GM21576 (cell line): ENCODE measurements around the gene PRR9.
"Not testable (repeated sequence)": the region's sequence is repeated elsewhere in the genome, so short reads cannot be mapped to it uniquely, and the experiment has no call there.

Experiments used
- ATAC-seq: cut with Tn5 transposase; IDR thresholded peaks from one replicate; pipeline ENCODE4 v1.9.1; 2021; ENCODE audit warnings: mild to moderate bottlenecking, moderate library complexity; ENCODE audit not compliant: unreplicated experiment

Gene PRR9

DNA sequence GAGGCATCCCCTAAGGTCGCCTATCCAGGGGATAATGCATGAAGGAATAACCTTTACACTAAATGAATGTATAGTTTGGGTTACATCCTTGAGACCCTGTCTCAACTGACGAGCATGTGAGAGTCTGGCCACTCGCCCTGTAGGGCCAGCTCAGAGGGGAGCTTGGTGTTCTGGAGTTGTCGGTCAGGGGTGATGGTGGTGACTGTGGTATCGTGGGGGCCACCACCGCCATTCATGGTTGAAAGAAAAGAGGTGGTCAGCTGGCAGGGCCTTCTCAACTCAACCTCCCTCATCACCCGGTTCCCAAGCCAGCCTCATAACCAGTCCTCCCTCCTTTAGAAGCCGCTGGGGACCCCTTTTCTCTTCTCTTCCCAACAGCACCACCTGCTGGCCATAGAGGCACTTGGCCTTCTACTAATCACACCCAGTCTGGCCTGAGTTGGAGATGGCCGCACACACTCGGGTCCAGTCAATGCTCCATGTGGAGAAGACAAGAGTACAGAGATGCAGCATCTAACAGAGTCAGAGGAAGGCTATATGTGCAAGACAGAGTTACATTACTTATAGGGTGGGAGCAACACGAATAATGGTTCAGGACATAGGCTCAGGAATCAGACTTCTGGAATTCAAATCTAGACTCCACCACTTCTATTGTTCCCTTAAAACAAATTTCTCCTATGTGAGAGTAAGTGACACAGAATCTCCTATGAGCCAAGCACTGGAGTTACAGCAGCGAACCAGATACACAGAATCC, 11.9 kb downstream of the PRR9 start:
- ATAC-seq, result not testable (repeated sequence)

DNA sequence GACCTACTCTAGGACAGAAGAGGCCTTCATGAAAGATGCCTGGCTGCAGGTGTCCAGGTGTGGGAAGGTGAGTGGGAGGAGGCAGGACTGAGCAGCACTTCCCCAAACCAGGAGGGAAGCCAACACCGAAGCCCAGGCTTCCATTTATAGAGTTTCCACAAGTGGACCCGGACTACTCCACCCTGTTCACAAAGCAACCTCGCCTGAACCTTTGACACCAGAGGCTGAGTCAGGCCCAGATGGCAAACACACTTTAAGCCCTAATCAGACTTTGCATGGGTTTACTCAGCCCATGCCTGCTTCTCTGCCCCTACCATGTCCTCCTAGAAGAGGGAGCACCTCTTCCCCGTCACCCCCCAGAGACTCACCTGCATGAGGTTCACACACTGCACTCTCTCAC, 14.0 kb downstream of the PRR9 start:
- no peak for ATAC-seq

DNA sequence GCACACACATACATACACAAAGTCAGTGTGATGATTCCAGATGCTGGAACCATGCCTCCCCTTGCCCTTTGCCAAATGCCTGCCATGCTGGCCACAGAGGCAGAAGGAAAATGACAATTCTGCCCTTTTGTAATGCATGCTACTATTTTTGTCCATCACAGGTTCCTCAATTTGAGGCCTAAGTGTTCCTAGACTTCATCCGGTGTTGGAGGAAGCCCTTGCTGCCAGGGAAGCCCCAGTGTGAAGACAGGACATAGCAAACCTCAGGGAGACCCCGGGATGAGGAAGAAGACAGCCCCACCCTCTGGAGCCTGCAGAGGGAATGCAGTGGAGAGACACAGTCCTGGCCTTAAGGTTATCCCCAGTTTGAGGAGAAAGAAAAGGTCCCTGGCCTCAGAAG, 14.4 kb downstream of the PRR9 start:
- ATAC-seq, result no peak

DNA sequence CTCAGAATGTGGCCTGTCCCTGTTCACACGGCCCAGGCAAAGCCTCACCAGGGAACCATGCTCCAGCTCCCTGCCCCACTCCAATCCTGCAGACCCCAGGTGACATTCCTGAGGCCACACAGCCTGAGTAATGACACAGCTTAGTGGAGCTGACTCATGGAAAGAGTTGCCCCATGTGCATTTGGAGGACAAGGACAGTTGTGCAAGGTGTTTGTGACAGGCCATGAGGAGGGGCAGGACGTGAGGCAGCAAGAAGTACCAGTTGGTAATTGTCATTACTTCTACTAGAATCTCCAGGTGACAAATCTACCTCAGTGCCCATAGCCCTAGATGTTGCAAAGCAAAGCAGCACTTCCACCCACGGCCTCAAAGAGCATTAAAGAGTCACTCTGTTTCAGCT, 15.2 kb downstream of the PRR9 start:
- no peak for ATAC-seq

DNA sequence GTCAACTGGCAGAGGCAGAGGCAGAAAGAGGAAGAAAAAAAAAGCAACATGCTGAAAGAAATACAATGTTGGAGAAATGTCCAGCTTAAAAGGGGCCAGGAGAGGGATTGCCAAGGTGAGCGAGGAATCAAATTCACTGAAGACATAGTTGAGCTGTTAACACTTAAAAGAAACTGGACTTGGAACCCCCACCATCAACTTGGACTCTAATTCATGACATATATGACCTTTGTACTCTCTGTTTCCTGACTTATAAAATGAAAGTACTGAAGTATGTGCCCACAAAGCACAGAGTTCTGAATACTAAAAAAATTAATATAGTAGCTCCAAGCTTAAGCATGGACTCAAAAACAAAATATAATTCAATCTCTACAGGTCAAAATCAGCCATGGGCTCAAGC, 16.1 kb downstream of the PRR9 start:
- no peak for ATAC-seq

DNA sequence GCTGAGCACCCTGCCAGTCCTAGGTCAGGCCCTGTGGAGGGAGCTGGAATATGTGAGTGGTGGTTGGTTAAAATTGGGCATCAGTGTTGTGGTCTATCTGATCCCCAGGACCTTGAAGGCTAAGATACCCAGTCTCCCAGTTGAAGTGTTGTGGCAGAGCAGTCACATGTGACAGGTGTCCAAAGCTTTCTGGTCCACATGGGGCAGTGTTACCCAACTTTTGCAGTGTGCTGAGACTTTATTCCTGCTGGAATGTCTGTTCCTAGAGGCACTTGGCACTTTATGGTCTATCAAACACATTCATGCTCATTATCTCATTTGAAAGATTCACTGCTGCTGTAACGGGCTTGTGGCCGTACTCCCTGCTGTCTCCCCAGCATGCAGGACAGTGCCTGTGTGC, 21.1 kb downstream of the PRR9 start:
- ATAC-seq, result no peak

DNA sequence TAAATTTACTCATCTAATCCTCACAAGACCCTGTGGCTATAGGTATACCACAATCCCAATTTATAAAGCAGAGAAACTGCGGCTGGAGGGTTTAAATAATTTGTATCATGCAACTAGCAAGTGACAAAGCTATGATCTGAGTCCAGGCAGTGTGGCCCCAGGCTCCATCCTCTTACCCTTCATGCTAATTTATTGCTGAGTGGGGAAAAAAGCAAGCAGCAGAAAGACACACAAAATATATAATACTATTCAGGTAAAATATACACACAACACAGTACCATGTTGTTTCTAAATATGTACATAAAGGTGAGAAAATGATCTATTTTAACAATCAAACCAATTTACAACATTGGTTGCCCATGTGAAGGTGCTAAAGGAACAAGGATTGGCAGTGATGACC, 24.8 kb downstream of the PRR9 start:
- ATAC-seq, result no peak

DNA sequence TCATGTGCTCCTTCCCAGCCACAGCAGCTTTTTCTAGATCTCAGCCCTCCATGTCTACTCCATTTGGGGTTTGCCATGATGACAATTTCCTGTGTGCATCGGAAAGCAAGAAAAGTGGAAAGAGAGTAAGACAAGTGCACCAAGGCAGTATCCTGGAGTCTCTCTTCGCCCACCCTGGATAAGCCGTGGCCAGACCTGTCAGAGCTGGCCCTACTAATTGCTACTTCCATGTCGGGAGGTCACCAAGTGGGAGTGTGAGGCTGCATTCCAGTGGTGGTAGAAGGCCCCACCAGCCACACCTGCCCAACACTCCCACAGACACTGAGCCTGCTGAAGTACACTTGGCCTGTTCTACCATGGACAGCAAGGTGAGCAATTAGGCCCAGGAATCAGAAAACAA, 28.1 kb downstream of the PRR9 start:
- ATAC-seq, result no peak

DNA sequence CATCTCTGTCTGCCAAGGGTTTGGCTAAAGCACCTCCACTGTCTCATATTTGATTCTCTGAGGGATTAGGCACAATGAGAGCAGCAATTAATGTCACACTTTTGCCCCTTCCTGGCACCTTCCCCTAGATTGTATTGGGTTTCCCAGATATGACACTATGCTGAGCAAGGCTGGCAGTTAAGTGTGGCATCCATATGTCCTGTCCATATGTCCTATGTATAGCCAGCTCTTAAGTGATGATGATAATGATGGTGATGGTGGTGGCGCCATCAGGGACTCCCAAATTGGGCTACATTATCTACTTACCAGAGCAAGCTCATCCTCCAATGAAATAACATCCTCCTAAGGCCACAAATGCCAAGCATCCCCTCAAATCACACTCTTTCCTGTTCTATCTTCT, 28.6 kb downstream of the PRR9 start:
- no peak for ATAC-seq

DNA sequence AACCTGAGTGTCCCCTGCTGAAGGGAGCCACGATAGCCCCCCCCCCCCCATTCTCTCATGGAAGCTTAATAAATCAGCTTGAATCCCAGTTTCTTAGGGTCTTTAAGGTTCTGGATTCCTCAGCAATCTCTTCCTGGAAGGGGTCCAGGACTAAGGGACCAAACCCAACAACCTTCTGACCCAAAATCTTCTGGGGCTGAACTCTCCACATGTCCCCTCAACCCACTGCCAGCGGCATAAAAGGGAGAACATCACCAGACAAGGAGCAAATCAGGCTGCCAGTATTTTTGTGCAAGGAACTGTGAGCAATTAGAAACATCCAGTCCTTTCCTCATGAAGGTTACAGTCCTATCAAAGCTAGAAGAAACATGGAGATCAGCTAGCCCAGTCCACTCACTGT, 29.4 kb downstream of the PRR9 start:
- ATAC-seq, result no peak

DNA sequence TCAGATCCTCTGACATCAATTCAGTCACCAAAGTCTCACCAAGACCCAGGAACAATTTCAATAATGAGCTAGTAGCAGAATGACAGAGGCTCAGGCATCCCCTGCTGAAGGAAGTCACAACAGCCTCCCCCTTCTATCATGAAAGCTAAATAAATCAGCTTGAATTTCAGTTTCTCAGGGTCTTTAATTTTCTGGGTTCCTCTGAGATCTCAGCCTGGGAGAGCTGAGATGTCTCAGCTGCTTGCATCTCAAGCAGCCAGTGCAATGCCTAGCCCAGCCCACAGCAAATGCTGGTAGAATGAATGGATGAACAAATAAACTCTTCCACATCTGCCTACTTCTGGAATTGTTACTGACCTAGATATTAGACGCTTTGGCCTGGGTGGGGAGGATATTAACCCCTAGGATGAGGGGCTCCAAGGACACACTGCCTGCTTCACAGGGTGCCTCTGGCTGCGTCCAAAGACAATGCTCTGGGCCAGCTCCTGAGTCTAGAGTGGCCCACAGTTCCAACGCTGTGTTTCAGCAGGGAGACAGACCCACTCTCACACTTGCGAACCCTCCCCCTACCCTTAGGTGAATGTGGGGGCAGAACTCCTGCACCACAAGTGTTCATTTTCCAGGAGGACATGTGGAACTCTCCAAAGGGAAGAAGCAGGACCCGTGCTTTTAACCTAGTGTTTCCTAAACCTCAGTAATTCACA, 30.9 kb downstream of the PRR9 start:
- no peak for ATAC-seq

DNA sequence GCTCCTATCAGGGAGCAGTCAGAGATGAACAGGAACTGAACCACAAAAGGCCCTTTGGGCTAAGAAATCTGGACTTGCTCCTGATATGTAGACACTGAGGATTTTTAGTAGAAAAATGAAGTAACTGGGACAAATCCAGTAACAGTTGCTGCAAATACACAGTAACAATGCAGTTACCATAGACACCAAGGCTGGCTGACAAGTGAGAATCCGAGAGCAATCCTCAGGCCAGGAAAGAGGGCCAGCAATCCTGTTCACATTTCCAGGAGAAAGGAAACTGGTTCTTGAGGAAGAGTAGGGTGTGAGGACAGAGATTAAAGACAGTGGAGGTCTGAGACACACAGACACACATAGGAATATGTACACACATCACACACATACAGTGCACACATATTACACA, 32.8 kb downstream of the PRR9 start:
- no peak for ATAC-seq

DNA sequence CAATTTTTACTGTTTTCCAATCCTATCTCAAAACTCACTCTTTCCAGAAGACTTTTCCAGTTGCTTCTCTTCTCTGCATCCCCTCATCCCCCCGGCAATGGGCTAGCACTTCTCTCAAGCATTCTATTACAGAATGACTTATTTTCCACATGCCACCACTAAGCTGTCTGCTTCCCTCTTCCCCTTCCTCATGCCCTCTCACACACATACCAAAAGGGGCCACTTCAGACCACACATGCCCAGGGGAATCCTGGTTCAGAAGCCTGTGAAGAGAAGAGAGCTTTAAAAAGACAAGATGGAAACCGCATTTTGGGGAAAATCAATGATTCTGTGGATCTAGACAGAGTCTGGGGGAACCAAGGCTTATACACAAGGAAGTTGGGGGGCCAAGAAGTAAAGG, 33.7 kb downstream of the PRR9 start:
- ATAC-seq, result no peak

DNA sequence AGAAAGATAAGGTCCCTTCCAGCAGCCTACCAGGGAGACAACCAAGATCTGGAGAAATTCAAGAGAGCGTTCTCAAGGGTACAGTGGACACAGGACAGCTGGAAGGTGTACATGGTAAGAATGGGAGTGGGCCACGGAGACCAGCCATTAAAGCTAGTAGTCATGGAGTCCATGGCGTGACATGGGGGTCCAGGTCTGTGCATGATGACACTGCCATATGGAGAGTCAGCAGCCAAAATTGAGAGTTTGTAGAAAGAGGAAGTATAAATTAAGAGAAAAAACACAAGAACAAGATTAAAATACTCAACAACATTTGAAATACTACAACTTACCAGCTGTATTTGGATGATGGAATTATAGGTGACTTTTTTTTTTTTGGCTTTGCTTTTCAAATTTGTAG, 34.2 kb downstream of the PRR9 start:
- ATAC-seq, result no peak

DNA sequence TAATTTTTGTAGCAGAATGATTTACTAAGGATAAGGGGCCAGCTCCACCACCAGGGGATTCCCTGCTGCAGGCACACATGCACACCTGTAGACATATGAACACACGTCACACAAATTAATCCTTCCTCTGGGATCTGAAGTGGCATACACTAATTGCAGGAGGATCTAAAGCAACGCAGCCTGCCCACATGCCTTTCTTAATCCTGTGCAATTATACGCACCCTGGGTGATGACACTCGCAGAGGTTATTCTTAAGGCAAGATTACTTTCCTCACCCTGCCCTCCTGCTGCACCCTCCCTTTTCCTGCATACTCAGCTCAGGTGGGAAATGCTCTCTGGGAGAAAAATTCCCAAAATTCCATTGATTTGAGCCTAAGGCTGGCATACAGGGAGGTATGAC, 34.6 kb downstream of the PRR9 start:
- ATAC-seq, result no peak

DNA sequence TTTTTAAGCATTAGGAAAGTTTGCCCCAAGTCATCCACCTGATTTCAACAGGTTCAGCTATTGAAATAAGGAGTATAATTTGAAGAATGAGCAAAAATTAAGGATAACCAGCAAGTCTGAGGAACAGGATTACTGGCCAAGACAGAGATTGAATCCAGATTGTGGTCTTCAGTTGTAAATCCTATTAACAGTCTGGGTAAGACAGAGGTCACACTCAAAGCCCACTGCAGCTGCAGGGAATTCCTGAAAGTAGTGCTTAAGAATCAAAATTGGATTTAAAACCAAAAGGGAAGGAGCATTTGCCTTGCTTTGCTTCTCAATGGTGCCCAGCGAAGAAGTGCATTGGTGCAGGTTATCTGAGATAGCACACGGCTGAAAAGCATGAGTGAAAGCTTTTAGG, 35.7 kb downstream of the PRR9 start:
- no peak for ATAC-seq

DNA sequence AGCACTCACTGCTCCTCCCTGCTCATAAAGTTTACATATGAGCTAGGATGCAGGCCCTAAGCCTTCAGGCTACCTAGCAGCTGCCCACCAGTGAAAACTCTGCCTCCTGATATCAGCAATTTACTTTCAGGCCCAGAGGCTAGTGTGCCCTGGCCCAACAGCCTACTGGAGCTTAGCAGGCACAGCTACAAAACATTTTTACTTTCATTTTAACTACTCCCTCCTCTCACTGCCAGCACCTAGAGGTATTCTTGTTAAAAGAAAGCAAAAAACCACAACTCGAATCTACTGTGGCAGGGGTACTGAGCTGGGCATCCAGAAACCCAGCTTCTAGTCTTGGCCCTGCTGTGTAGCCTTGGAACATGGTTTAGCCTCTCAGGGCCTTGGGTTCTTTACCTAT, 36.3 kb downstream of the PRR9 start:
- ATAC-seq, result no peak

DNA sequence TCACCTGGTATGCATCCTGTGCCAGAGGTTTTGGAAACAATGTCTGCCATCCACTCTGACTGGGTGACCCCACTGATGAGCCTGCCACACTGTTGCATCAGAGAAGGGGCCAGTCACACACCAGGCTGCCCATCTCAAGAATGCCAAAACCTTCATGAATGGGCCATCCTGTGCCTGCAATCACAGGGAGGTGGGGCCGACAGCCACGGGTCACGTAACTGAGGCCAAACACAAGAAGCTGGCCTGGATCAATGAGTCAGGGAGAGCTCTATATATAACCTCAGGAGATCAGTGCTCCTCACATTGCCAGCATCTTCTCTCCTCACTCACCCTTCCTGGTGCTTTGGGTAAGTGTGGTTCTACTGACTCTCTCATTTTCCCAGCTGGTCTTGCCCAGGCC, 42.0 kb downstream of the PRR9 start, which contains the start of gene LORICRIN:
Gene LORICRIN (plus strand): TSS at position 301 of the 400 bp plus-strand sequence. CDS start 1,263 bp downstream, outside the sequence.
- no peak for ATAC-seq

DNA sequence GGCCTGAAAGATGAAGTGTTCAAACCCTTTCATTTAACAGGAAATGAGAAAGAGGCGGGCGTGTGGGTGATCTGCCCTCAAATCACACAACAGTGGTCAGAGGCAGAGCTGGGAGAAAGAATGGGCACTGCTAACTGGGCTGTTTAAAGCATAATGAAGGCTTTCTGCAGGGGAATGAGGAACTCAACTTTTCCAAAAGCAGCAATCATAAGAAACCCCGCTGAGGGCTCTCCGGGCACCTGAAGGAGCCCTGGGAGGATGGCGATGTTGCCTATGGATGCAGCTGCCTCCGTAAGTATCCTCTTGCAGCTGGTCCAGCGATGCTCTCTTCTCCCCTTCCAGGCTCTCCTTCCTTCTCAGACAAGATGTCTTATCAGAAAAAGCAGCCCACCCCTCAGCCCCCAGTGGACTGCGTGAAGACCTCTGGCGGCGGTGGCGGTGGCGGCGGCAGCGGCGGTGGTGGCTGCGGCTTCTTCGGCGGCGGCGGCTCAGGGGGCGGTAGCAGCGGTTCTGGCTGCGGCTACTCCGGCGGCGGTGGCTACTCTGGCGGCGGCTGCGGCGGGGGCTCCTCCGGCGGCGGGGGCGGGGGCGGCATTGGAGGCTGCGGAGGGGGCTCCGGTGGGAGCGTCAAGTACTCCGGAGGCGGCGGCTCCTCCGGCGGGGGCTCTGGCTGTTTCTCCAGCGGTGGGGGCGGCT, 43.3 kb downstream of the PRR9 start:
- no peak for ATAC-seq

DNA sequence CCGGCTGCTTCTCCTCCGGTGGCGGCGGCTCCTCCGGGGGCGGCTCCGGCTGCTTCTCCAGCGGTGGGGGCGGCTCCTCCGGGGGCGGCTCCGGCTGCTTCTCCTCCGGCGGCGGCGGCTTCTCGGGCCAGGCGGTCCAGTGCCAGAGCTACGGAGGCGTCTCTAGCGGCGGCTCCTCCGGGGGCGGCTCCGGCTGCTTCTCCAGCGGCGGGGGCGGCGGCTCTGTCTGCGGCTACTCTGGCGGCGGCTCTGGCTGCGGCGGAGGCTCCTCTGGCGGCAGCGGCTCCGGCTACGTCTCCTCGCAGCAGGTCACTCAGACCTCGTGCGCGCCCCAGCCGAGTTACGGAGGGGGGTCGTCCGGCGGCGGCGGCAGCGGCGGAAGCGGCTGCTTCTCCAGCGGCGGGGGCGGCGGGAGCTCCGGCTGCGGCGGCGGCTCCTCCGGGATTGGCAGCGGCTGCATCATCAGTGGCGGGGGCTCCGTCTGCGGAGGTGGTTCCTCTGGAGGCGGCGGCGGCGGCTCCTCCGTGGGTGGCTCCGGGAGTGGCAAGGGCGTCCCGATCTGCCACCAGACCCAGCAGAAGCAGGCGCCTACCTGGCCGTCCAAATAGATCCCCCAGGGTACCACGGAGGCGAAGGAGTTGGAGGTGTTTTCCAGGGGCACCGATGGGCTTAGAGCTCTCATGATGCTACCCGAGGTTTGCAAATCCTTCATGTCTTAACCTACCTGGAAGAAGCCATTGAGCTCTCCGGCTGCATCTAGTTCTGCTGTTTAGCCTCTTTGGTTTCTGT, 44.1 kb downstream of the PRR9 start:
- ATAC-seq, result no peak

DNA sequence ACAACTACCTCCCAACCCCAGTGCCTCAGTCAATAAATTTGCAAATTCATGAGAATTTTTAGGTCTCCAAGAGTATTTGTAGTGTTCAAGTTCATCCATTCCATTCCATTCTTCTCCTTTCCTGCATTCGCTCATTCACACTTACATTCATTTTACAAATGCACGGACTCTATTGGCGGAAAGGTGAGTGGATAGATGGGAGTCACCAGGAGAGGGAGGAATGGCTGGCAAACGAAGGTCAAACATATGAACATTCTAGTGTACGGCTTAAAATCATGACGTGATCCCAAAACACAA, 44.6 kb downstream of the PRR9 start:
- ATAC-seq, result no peak
